GM19238 (cell line): ENCODE data around the gene PDCD7.
"Not testable (repeated sequence)": the region's sequence is repeated elsewhere in the genome, so short reads cannot be mapped to it uniquely, and the experiment has no call there.

Experiments
- DNase-seq: peaks from one replicate; pipeline ENCODE4 v3.0.0; 2011; ENCODE audit warnings: low spot score; ENCODE audit not compliant: insufficient read length

The PDCD7 gene

DNA sequence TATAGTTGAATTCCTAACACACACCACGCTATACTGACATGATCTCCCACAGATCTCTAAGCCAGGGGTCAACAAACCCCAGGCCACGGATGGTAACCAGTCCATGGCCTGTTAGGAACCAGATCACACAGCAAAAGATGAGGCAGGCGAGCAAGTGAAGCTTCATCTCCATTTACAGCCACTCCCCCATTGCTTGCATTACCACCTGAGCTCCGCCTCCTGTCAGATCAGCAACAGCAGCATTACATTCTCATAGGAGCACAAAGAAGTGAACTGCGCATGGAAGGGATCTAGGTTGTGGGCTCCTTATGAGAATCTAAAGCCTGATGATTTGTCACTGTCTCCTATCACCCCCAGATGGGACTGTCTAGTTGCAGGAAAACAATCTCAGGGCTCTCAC, 2.7 kb downstream of the PDCD7 start:
- DNase-seq, result no peak

DNA sequence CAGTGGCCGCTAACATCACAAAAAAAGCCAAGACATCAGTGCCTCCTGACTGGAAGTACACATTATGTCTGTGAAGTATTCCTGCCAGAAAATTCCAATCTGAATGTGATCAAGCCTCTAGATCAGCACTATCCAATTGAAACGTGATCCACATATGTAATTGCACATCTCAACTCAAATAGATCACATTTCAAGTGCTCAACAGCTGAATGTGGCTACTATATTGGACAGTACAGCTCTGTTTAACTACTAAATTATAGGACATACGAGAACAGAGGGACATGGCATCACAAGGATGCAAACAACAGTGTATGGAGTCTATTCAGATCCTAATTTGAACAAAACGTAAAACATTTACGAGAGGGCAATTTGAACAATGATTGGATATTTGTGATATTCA, 18.1 kb downstream of the PDCD7 start:
- DNase-seq, result no peak

DNA sequence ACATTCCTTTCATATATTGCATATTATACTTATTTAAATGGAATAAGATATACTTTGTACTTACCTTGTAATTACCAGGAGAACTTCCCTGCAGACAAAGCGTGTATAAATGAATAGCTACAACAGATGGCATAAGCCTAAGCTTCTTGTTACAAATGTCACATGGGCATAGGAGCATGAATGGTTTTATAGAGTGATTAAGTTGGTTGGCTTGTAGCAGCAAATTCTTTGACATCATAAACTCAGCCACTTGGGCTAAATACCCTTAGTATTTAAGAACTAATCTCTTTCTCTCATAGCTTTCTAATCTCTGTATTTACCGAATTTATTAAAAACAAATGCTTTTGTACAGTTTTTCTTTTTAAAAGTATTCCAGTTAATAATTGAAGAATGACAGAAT, 18.5 kb downstream of the PDCD7 start, which contains the start of gene UBAP1L:
UBAP1L (minus strand) TSS at position 115 of the 400 bp plus-strand sequence. CDS start 8,985 bp downstream, outside the sequence.
- no peak for DNase-seq

DNA sequence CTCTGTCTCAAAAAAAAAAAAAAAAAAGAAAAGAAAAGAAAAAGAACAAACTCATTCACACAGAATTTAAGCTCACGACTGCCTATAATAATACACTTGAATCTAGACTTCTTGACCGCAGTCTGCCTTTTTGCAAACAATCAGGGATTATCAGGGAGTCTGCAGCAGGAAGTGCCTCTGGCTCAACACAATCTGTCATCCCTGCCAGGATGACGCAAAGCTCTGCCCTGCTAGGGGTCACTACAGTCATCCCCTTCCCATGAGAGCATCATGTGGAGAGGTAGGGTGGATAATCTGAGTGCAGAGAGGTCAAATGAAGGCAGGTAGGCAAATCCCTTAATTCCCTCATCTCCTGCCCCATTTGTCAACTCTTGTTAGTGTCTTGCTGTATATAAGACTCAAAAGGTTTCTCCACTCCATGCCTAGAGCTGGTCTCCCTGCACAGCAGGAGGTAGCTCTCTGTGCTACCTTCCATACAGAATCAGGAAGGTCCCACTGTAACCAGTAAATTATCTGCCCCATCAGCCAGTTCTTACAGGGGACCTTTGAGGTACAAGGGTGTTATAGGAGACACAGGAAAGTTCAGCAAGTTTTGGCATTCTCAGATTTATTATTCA, 22.8 kb downstream of the PDCD7 start:
- DNase-seq, result no peak

DNA sequence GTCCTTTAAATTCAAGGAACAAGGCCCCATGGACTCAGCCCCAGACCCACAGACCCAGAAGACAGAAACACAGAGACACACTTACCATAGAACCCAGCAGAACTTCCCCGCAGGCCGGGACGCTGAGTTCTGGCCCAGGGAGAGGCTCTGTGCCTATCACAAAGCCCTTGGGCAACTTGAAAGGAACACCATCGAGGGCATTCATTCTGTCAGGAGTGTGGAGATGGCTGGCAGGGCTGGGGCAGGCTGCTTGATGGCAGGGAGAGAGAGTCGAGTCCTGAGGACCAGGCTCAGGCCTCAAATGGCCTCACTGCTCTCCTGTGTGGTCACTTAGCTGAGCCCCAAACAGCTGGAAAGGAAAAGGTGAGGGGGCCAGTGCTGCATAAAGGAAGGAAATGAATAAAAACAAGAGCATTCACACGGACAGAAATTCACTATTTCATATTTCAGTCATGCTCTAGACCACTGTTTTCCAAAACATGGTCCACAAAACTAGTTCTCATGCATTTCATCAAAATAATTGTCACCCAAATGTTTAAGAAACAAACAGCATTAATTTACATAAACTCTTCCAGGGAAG, 27.5 kb downstream of the PDCD7 start:
- no peak for DNase-seq

DNA sequence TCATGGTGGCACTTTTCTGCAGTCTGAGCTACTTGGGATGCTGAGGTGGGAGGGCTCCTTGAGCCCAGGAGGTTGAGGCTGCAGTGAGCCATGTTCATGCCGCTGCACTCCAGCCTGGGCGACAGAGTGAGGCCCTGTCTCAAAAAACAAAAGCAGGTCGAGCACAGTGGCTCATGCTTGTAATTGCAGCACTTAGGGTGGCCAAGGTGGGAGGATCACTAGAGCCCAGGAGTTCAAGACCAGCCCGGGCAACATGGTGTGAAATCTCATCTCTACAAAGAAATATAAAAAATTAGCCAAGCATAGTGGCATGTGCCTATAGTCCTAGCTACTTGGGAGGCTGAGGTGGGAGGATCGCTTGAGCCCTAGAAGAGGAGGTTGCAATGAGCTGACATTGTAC, 28.6 kb downstream of the PDCD7 start:
- no peak for DNase-seq

DNA sequence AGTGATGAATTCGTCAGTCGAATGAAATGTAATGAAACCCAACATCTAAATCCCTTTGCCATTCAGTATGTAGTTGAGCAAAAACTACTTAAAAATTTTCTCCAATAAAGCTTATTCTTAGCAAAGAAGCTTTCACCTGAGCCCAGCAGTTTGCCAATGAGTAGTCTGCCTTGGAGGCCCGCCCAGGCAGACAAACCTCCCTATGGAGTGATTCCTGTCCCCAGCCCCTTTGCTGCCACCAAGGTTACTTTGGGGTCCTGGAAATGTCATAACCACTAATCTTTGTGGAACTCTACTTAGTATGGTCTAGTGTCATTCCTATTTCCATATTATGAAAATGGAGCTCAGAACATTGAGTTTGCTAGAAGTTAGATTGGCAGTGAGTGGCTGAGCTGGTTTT, 30.7 kb downstream of the PDCD7 start:
- DNase-seq, result no peak

DNA sequence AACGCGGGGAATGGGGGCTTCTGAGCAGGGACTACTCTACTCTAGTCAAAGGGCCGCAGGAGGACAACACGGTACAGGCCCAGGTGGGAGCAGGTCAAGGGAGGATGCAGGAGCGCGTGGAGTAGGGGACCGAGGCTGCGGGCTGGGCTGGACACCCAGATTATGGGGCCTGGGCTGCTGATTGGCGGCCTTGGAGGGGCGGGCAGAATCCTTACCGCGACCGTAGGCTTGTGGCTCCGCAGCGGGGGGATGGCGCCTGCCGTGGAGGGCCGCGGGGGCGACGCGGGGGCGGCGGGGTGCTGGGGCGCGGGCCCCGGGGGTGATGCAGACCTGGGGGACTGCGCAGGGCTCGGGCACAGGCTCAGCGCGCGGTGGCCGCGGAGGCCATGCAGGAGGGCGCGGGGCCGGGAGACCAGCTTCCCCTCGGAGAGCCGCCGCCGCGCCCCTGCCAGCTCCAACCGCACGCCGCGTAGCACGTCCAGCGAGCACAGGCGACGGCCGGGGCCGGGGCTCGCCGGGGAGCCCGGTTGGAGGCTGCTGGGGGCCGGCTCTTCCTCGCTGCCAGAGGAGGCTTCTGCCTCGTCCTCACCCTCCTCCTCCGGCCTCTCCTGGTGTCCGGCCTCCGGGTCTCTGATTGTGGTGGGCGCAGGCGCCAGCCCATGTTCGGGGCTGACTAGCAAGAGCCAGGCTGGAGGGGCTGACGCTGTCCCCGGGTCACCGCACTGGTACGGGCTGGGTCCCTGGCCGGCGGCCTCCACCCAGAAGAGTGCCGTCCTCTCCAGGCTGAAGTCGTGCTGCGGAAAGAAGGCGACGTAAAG, 31.5 kb downstream of the PDCD7 start:
- DNase-seq, result no peak

DNA sequence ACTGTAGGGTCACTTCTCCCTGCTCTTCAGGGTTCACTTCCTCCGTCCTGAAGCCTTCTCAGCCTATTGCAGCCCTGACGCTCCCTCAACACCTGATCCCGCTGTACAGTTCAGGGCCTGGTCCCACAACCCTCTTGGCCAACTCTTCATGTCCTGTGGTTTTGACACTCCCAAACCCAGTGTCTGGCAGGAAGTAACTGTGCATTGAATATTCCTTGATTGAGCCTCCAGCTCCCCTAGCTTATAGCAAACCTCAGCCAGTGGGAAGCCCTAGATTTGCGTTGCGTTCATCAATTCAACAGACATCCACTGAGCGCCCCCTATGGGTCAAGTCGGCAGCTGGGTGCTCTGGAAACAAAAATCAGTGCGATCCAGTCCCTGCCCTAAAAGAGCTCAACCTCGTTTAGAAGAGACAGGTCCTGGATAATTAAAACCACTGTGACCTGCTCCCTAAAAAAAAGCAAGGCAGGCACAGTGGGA, 32.2 kb downstream of the PDCD7 start:
- DNase-seq, result peak; percentile 40

DNA sequence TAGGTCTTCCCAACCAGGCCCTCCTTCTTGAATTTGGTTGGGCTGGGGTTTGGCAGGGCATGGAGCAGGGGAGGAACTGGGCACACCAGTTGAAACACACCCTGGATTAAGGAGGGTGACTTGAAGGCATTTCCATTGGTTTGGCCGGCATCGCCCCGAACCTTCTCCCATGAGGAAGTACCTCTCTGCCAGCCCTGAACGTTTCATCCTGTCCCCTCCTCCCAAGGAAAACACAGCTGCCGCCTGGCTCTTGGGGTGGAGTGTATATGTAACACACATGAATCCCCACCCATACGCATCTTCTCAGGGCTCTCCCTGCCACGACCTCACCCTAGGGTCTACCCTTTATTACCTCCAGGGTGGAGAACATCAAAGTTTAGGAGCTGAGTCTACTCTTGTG, 33.2 kb downstream of the PDCD7 start:
- no peak for DNase-seq

DNA sequence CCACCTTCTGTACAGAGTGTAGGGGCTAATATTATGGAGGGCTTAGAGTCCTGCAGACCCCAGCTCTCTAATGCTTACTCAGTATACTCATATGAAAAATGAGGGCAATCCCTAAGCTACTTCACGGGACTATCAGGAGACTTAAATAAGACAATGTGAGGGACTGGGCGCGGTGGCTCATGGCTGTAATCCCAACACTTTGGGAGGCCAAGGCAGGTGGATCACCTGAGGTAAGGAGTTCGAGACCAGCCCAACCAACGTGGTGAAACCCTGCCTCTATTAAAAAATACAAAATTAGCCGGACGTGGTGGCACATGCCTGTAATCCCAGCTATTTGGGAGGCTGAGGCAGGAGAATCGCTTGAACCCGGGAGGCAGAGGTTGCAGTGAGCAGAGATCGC, 33.8 kb downstream of the PDCD7 start:
- DNase-seq, result not testable (repeated sequence)

DNA sequence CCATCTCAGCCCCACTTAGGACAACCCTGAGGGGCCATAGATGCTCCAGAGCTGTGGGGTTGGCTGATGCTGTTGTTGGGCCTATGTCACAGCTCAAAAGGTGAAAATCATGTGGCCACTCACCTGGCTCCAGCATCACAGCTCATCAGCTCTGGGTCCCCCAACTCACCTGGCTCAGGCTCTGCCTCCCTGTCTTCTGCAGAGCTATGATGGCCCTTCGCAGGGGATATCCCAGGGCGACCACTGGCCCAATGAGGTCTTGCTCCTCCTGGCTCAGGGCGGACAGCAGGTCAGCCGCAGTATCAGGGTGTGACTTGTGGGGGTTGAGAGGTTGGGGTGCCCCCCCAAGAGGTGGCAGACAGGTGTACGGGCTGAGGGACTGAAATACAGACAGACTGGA, 34.3 kb downstream of the PDCD7 start:
- no peak for DNase-seq

DNA sequence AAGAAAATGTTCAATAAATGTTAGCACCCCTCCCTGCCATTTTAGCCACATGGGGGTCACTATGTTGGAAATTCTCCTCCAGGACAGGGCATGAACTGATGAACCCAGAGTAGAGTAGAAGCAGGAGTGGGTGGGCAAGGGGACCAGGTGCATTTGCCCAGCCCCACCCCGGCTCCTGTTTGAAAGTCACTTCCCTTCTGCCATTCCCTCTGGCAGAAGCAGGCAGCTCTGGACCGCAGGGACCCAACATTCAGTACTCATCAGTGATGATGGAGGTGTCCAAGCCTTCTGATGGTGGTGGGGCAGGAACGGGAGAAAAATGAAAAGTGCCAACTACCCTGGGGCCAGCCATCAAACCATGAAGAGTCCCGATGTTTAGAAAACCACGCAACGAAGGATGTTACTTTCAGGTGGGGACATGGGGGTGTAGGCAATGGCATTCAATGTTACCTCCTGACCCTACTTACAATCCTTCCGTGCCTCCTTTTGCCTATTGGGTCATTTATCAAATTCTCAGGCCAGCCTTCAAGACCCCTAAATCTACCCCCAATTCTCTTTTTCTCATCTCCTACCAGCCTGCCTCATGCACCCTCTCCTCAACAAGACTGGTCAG, 35.9 kb downstream of the PDCD7 start:
- DNase-seq, result no peak

DNA sequence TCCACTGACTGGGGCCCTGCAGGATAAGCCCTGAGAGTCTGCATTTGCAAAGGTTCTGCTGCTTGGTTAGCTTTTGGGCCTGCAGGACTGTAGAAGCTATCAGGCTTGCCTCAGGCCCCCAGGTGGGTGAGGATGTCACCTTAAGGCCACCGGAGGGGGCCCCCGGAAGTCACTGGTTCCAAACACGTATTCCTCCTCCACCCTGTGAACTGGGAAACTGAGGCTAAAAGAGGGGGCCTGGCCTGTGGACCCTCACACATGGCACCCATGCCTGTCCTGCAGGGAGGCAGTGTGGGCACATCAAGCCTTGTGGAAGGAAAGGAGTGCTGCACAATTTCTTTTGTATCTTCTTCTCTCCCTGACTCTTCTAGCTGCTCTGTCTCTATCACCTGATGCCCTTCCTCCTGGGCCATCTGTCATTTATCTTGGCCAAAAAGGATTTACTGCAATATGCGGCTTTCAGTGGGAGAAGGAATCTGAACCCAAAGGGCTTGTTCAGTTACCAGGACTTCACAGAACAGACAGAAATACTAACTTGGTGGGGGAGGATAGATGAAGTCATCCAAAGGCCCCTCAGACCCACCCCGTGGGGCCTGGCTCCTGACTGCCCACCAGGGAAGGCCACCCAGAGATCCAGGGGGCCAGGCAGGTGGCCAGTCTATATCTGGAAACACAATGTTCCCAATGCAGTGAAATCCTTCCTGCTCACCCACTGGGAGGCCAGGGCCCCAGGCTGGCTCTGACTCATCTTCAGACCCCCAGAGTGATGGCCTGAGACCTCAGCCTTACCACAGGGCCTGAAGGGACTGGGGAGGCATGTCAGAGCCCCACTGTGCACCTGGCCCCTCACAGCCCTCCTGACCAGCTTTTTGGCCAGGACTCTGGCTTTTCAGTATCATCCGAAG, 36.9 kb downstream of the PDCD7 start:
- DNase-seq, result no peak

DNA sequence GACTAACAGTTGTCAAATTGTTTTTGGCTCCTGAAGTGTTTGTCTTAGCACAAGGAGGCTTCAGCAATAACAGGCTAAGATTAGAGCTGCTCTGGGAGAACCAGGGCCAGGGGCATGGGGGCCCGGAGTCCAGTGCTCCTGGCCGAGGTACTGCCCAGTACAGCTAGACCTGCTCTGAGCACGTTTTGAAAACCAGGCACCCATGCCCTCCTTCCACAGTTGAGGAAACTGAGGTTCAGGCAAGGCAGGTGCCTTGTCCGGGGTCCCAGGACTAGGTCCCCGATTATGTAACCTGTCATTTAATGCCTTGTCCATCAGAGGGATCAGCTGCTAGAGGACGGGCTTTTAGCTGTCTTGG, 37.9 kb downstream of the PDCD7 start:
- DNase-seq, result no peak

DNA sequence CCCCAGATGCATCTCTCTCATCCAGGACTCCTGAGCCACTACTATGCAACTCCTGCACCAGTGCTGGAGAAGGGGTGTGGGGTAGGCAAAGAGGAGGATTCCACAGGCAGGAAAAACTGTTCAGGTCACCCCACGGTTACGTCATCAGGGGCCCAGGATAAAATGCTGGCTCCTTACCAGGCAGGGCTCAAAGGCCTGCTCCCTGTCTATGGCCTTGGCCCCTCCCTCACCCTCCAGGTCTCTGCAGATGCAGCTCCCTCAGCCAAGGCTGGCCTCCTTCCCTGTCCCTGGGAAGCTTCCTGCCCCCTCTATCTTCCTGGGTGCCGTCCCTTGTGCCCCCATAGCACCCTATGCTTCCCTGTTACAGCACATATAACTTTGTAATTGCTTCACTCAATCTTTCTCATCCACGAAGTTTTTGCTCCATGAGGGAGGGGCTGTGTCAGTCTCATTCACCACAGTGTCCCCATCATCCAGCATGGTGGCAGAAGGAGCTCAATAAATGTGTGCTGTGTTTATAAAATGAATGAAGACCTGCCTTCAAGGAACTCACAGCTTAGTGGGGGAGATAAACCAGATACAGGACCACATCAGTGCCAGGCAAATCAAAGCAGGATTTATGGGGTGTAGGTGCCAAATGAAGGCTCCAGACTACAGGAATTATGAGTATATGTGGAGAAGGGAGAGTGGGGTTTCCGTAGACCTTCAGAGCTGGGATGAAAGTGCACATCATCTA, 38.4 kb downstream of the PDCD7 start:
- DNase-seq, result no peak

DNA sequence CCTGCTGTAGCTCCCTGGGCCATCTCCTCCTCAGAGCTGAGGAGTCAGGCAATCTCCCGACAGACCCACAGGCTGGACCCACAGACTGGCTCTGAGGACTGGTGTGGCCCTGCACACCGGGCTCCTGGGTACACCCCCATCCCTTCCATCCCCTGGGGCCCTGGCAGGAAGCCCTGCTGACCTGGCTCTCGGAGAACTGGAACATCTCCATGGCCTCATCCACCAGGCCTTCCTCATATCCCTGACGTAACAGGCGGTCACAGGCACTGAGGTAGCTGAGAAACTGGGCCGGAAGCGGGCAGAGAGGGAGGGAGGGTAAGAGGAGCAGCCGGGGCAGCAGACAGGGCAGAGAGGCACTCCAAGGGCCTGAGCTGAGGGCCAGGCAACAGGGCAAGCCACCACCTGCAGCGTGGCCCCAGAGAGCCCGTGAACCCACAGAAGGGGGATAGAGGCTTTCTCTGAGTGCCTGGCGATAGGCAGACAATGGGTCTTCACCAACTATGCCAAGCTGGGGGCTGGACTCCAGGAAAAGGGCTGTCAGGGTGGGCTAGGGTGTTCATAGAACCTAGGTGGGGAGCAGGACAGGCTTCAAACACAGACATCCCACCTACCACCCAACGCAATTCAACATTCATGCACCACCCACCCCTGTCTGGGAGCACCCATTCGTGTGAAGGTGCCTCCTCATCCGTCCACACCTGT, 39.2 kb downstream of the PDCD7 start:
- DNase-seq, result no peak

DNA sequence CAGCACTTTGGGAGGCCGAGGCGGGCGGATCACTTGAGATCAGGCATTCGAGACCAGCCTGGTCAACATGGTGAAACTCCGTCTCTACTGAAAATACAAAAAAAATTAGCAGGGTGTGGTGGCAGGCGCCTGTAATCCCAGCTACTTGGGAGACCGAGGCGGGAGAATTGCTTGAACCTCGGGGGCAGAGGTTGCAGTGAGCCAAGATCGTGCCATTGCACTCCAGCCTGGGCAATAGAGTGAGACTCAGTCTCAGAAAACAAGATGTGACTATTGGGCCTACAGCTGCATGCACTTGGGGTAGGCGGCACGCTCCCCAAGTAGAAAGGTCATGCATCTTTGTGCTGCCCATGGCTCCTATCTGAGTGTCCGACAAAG, 39.8 kb downstream of the PDCD7 start:
- DNase-seq, result not testable (repeated sequence)

DNA sequence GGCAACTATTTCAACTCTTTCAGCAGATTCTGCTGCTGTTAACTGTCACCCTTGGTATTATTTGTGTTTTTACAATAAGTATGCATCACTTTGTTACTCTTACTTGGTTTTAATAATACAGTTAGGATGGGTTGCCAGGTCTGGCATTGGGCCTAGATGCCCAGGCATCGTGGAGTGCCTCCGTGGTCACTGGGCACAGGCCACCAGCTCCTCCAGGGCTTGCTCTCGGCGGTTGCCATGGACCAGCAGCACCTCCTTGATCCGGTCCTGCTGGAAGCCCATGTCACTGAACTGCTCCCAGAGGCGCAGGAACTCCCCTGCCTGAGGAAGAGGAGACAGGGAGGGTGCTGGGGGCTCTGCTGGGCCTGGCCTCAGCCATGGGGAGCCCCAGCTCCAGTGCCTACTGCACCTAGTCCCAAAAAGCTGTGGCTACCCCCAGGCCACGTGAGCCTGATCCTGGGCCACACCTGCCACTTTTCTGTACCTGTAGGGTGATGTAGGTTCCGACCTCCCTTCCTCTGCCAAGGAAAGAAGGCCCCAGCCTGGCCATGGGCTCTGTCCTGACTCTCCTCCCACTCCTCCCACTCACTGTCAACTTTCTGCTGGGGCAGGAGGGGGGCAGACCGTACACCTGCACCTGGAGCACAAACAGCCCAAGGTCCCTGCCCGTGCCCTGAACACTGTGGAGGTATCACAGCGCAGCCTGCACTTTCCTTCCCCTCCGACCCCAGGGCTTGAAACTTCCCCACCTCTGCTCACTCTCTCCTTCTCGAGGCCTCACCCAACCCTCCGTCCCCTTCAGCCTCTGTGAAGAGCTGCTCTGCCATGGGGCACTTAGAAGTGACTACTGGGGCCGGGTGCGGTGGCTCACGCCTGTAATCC, 40.5 kb downstream of the PDCD7 start:
- DNase-seq, result no peak
